CD14-positive monocyte (primary cell): Measurements from ENCODE around the gene MRPS9. TPM values are rescaled to one million over a fixed set of nuclear protein-coding genes. Genes with fewer than 3 reads are reported as not detected.

Experiments
- DNase-seq, 3 donors: peaks; one replicate each; pipeline ENCODE4 v3.0.0-alpha.2; 2011 to 2022
- H2AFZ ChIP-seq: 2 replicates; pipeline ENCODE4 v1.6.0; 2012; ENCODE audit warnings: mild to moderate bottlenecking, low read depth, low read length, inconsistent platforms; ENCODE audit not compliant: insufficient read depth, poor library complexity, severe bottlenecking
- H3K27ac ChIP-seq, 2 donors: 1 replicate in 1 of 2; 2 replicates in 1 of 2; pipeline ENCODE4 v1.5.1; 2012 to 2013; ENCODE audit warnings: low read length in 2 of 2, control low read depth in 1 of 2, inconsistent platforms in 1 of 2, low read depth in 1 of 2, mild to moderate bottlenecking in 1 of 2
- H3K27me3 ChIP-seq, 2 donors: one replicate each; pipeline versions ENCODE4 v1.6.0 to v1.6.1; 2011 to 2013; ENCODE audit warnings: low read length in 2 of 2; ENCODE audit not compliant: control insufficient read depth in 2 of 2, insufficient read depth in 2 of 2
- H3K36me3 ChIP-seq, 2 donors: replicated peaks in 1 of 2; 1 replicate in 1 of 2; 2 replicates in 1 of 2; pipeline versions ENCODE4 v1.5.1 to v1.6.1; 2012 to 2013; ENCODE audit warnings: low read length in 2 of 2, control low read depth in 1 of 2, inconsistent platforms in 1 of 2, mild to moderate bottlenecking in 1 of 2; ENCODE audit not compliant: insufficient read depth in 2 of 2, control insufficient read depth in 1 of 2
- H3K4me1 ChIP-seq, 2 donors: 1 replicate in 1 of 2; 2 replicates in 1 of 2; pipeline versions ENCODE4 v1.5.1 to v1.6.1; 2012 to 2013; ENCODE audit warnings: low read length in 2 of 2, control low read depth in 1 of 2, inconsistent platforms in 1 of 2, mild to moderate bottlenecking in 1 of 2, moderate library complexity in 1 of 2; ENCODE audit not compliant: insufficient read depth in 2 of 2, control insufficient read depth in 1 of 2
- H3K4me2 ChIP-seq: replicated peaks from 2 replicates; pipeline ENCODE3; 2012; ENCODE audit warnings: low read length, moderate library complexity, mild to moderate bottlenecking; ENCODE audit not compliant: poor library complexity, severe bottlenecking; ENCODE audit errors: extremely low read depth
- H3K4me3 ChIP-seq, 3 experiments: fragments of 200-600 bp in 1 of 3; sonication (generic) in 1 of 3; replicated peaks in 1 of 3; 1 replicate in 2 of 3; 2 replicates in 1 of 3; pipeline ENCODE4 v1.5.1; 2011 to 2013; ENCODE audit warnings: low read length in 3 of 3, mild to moderate bottlenecking in 3 of 3, control low read depth in 2 of 3, low read depth in 2 of 3, inconsistent platforms in 1 of 3, moderate library complexity in 1 of 3
- H3K79me2 ChIP-seq: 2 replicates; pipeline ENCODE4 v1.6.0; 2012; ENCODE audit warnings: mild to moderate bottlenecking, control low read depth, inconsistent platforms, low read length, moderate library complexity; ENCODE audit not compliant: insufficient read depth
- H3K9ac ChIP-seq: 2 replicates; pipeline ENCODE4 v1.6.0; 2017; ENCODE audit warnings: low read length, mild to moderate bottlenecking; ENCODE audit not compliant: insufficient read depth, poor library complexity, severe bottlenecking
- H3K9me3 ChIP-seq, 2 donors: replicated peaks in 1 of 2; 1 replicate in 1 of 2; 2 replicates in 1 of 2; pipeline versions ENCODE4 v1.5.1 to v1.6.1; 2012 to 2013; ENCODE audit warnings: low read length in 2 of 2, control low read depth in 1 of 2; ENCODE audit not compliant: control insufficient read depth in 1 of 2, insufficient read depth in 1 of 2
- H4K20me1 ChIP-seq: 2 replicates; pipeline ENCODE4 v1.6.0; 2012; ENCODE audit warnings: mild to moderate bottlenecking, low read length, control low read depth, moderate library complexity; ENCODE audit not compliant: insufficient read depth
- H3K27ac Mint-ChIP-seq, 7 donors: one replicate each; pipeline ENCODE4 v1.8.0; 2020; ENCODE audit warnings: mild to moderate bottlenecking in 7 of 7, mixed read lengths in 7 of 7, moderate library complexity in 6 of 7, inconsistent platforms in 2 of 7
- H3K27me3 Mint-ChIP-seq, 3 donors: one replicate each; pipeline ENCODE4 v1.8.0; 2021 to 2022; ENCODE audit warnings: low read depth in 3 of 3, mild to moderate bottlenecking in 3 of 3, mixed read lengths in 3 of 3, moderate library complexity in 3 of 3, inconsistent platforms in 1 of 3
- H3K36me3 Mint-ChIP-seq, 2 donors: one replicate each; pipeline ENCODE4 v1.8.0; 2020; ENCODE audit warnings: mixed read lengths in 2 of 2, inconsistent platforms in 1 of 2, mild to moderate bottlenecking in 1 of 2
- H3K4me1 Mint-ChIP-seq: one replicate; pipeline ENCODE4 v1.8.0; 2020; ENCODE audit warnings: mild to moderate bottlenecking, mixed read lengths
- H3K4me3 Mint-ChIP-seq, 2 donors: one replicate each; pipeline ENCODE4 v1.8.0; 2020; ENCODE audit warnings: mild to moderate bottlenecking in 2 of 2, mixed read lengths in 2 of 2, moderate library complexity in 1 of 2
- H3K9me3 Mint-ChIP-seq, 7 donors: one replicate each; pipeline ENCODE4 v1.8.0; 2020 to 2022; ENCODE audit warnings: mixed read lengths in 7 of 7, mild to moderate bottlenecking in 6 of 7, moderate library complexity in 6 of 7, inconsistent platforms in 2 of 7
- CTCF ChIP-seq: fragments of 200-600 bp; IDR thresholded peaks from one replicate; pipeline ENCODE4 v1.8.0; 2022; ENCODE audit warnings: antibody characterized with exemption, mild to moderate bottlenecking
- WGBS: methylation state at CpG from one replicate; pipeline ENCODE4 v1.1.5; 2013; ENCODE audit warnings: missing lambda C conversion rate; ENCODE audit not compliant: insufficient coverage; 5-methylcytosine and 5-hydroxymethylcytosine counted together
- intact Hi-C, 2 donors: fragments of 100-400 bp; cut with micrococcal nuclease; formaldehyde crosslinking; loops; one replicate each; pipeline versions ENCODE4 v1.15.0 to v1.15.1; 2023
- polyA plus RNA-seq, 3 donors: library from polyadenylated mRNA; depleted of rRNA in 1 of 3; unstranded in 2 of 3; stranded (reverse) in 1 of 3; fragments of 300-500 nt in 2 of 3; fragments of >200 nt in 1 of 3; fragmentation: Illumina TruSeq in 2 of 3; gene quantifications; 1 replicate in 2 of 3; 2 replicates in 1 of 3; pipeline ENCODE4 v1.2.3, GENCODE V29; 2012 to 2021

The MRPS9 gene
- polyA plus RNA-seq, 3 donors, result 9.9 to 12.5 (median 11.6) TPM

- no peak overlapping the region for H3K9ac ChIP-seq
- intact Hi-C loops, result no loop called here
- H3K27ac ChIP-seq, result no peak overlapping the region
- Mint-ChIP-seq H3K4me1 (peaks cover 25% of the 10 kb centered on the region), H3K27ac (peak overlapping the region in 2 of 7 donors; percentile 7 to 64), H3K4me3 (no peak overlapping the region), H3K27me3 (peaks cover 0 to 2% (median 0%) of the 10 kb centered on the region in 3 donors), H3K36me3 (peaks cover 16 to 30% of the 10 kb centered on the region in 2 donors), H3K9me3 (peaks cover 0 to 1% (median 0%) of the 10 kb centered on the region in 7 donors)
- no peaks in the 10 kb centered on the region for H3K9me3 ChIP-seq
- H3K27me3 ChIP-seq, result no peaks in the 10 kb centered on the region
- H4K20me1 ChIP-seq, result no peaks in the 10 kb centered on the region
- peaks cover 13 to 20% of the 10 kb centered on the region in 2 donors for H3K4me1 ChIP-seq
- H3K79me2 ChIP-seq, result no peaks in the 10 kb centered on the region
- no peak for DNase-seq
- no peaks in the 10 kb centered on the region for H3K36me3 ChIP-seq
- H3K4me3 ChIP-seq, result no peak overlapping the region
- TF ChIP-seq CTCF, result no peak
- H3K4me2 ChIP-seq, result no peak overlapping the region
- H2AFZ ChIP-seq, result no peak overlapping the region
- WGBS, result 69% methylated on average over 6 of the region's 8 CpGs
These were observed 66.4 kb downstream of the MRPS9 start for GRCh38 chr2:105104208-105104731.

GRCh38 chr2:105110295-105110829 is 72.5 kb downstream of the MRPS9 start:
- Mint-ChIP-seq H3K36me3 (peaks cover 0 to 5% of the 10 kb centered on the region in 2 donors), H3K27me3 (peaks cover 0 to 2% (median 1%) of the 10 kb centered on the region in 3 donors), H3K27ac (peak overlapping the region in 1 of 7 donors; percentile 61), H3K9me3 (no peaks in the 10 kb centered on the region), H3K4me1 (no peaks in the 10 kb centered on the region), H3K4me3 (no peak overlapping the region)
- WGBS, result 83% methylated on average over 2 of the region's 5 CpGs
- no peaks in the 10 kb centered on the region for H3K4me1 ChIP-seq
- H3K9me3 ChIP-seq, result no peaks in the 10 kb centered on the region
- no peaks in the 10 kb centered on the region for H4K20me1 ChIP-seq
- no peak for TF ChIP-seq CTCF
- no peak overlapping the region for H3K4me3 ChIP-seq
- no peak overlapping the region for H2AFZ ChIP-seq
- no peaks in the 10 kb centered on the region for H3K27me3 ChIP-seq
- H3K9ac ChIP-seq, result no peak overlapping the region
- no peak overlapping the region for H3K27ac ChIP-seq
- DNase-seq, result no peak
- intact Hi-C loops, result loop anchor here in 1 of 2 donors (5.0 kb wide), 1 partner anchor 127 kb away; no protein-coding TSS in a partner anchor
- no peaks in the 10 kb centered on the region for H3K36me3 ChIP-seq
- no peaks in the 10 kb centered on the region for H3K79me2 ChIP-seq
- H3K4me2 ChIP-seq, result no peak overlapping the region
